Fibroblast of mammary gland (primary cell): ENCODE data around the gene STIM2.

Source experiments
- DNase-seq: peaks from one replicate; pipeline ENCODE4 v3.0.0-alpha.2; 2010; ENCODE audit warnings: low read depth
- H3K4me3 ChIP-seq: 2 replicates; pipeline ENCODE4 v1.5.1; 2011; ENCODE audit warnings: low read depth, mild to moderate bottlenecking, low read length, moderate library complexity; ENCODE audit not compliant: control insufficient read depth
- CTCF ChIP-seq: conservative IDR thresholded peaks from 2 replicates; pipeline ENCODE4 v1.5.1; 2011; ENCODE audit warnings: low read depth, low read length, inconsistent platforms; ENCODE audit not compliant: control insufficient read depth, insufficient read depth

Gene STIM2

DNA sequence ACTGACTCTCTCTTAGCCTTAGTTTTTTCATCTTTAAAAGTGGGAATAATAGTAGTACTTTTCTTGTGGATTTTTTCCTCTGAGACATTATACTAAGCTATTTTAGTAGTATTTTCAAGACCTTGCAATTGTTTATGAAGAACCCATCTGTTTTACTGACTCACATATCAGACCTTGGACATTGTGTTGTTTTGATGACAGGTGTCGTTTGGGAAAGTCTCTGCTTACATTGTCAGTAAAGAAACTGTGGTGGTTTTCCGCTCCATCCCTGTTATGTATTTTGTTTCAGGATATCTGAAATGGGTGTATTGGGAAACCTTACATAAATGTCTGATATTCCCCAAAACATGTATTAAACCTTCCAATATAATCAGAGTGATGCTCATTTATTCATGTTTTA, 92.2 kb downstream of the STIM2 start:
- DNase-seq = no peak
- no peak for TF ChIP-seq CTCF
- no peak overlapping the region for H3K4me3 ChIP-seq

- no peak for DNase-seq
- no peak overlapping the region for H3K4me3 ChIP-seq
- TF ChIP-seq CTCF = no peak
Measured at GRCh38 chr4:26953366-26953765, 92.7 kb downstream of the STIM2 start.

GRCh38 chr4:26953770-26954423, 93.3 kb downstream of the STIM2 start:
- H3K4me3 ChIP-seq = no peak overlapping the region
- TF ChIP-seq CTCF = no peak
- no peak for DNase-seq

GRCh38 chr4:26955241-26955640, 94.6 kb downstream of the STIM2 start:
- DNase-seq = no peak
- no peak overlapping the region for H3K4me3 ChIP-seq
- TF ChIP-seq CTCF = no peak

GRCh38 chr4:26958925-26959653, 98.4 kb downstream of the STIM2 start:
- DNase-seq = no peak
- TF ChIP-seq CTCF = no peak
- no peak overlapping the region for H3K4me3 ChIP-seq

DNA sequence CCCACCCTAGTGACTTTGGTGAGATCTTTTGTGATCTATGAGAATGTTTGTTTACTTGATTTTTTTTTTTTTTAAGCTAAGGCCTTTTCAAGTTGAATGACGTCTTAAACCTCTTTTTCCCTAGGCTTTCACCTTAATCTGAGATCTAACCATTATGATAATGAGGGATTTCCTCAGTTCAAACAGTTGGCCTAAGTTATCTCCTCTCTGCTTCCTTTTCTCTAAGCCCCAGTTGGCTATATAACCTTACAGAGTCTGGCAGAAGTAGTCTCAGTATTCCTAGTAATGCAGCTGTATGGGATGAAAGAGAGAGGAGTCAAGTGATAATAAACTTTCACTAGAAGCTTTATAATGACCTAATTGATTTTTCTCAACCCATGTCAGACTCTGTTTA, 99.0 kb downstream of the STIM2 start:
- H3K4me3 ChIP-seq = no peak overlapping the region
- no peak for DNase-seq
- no peak for TF ChIP-seq CTCF
